HG03175 (cell line): ENCODE measurements around the gene KHK.
"Not testable (repeated sequence)": the region's sequence is repeated elsewhere in the genome, so short reads cannot be mapped to it uniquely, and the experiment has no call there.

Source experiments
- ATAC-seq: cut with Tn5 transposase; IDR thresholded peaks from one replicate; pipeline ENCODE4 v1.9.1; 2021; ENCODE audit warnings: mild to moderate bottlenecking, moderate library complexity; ENCODE audit not compliant: unreplicated experiment

The KHK gene

DNA sequence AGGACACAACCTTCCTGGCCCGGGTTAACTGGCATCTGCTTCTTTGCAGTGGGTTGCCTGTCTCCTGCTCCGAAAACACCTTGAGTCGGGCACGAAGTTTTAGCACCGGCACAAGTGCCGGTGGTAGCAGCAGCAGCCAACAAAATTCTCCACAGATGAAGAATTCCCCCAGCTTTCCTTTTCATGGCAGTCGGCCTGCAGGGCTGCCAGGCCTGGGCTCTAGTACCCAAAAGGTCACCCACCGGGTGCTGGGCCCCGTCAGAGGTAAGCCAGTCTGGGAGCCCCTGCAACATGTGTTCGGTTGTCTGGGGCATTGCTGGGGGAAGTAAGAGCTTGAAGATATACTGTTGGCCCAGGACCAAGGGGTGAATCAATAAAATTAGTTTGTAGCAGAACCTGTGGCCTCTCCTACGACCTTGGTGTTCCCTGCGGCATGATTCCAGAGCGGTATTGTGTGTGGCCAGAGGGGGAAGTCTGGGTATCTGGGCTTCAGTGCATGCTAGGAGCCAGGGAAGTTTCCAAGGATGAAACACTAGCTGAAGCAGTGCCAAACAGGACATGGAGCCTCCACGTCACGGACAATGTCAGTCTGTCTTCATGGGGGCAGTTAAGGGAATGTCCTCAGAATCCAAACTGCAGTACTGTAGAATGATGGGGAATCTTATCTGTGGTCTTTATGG is 27.3 kb upstream of the KHK start:
- no peak for ATAC-seq

DNA sequence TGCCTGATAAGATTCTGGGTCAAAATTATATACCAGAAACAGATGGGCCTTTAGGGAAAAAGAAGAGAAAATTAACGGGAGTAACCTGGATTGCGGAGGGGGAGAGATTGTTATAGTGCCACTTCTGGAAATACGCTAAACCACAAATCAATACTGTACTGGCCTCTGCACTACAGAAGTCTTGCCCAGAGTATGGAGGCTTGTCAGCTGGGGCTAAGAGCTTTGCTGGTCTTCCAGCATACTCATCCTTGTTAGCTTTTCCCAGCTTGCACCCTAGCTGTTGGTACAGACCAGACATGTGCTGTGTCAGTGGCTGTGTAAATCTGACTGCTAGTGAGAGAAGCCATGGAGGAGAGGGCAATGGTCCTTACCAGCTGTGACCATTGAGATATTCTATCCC is 26.2 kb upstream of the KHK start:
- ATAC-seq, result no peak

GRCh38 chr2:27065128-27065527 is 21.4 kb upstream of the KHK start:
- ATAC-seq, result no peak

DNA sequence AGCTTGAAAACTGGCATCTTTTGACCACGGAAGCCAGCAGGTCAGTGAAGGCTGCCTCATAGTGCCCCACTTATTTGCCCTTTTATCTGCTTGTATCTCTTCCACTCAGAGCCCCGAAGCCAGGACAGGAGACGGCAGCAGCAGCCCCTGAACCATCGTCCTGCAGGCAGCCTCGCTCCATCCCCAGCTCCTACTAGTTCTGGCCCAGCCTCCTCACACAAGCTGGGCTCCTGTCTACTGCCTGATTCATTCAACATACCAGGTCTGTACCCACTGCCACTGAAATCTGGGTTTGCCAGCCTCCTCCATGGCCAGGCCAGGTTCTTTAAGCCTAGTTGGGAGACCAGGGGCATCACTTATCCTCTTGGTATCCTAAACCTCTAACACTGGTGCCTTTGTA is 19.2 kb upstream of the KHK start:
- no peak for ATAC-seq

GRCh38 chr2:27069436-27069835 is 17.1 kb upstream of the KHK start:
- no peak for ATAC-seq

GRCh38 chr2:27069961-27070618 is 16.5 kb upstream of the KHK start:
- no peak for ATAC-seq

DNA sequence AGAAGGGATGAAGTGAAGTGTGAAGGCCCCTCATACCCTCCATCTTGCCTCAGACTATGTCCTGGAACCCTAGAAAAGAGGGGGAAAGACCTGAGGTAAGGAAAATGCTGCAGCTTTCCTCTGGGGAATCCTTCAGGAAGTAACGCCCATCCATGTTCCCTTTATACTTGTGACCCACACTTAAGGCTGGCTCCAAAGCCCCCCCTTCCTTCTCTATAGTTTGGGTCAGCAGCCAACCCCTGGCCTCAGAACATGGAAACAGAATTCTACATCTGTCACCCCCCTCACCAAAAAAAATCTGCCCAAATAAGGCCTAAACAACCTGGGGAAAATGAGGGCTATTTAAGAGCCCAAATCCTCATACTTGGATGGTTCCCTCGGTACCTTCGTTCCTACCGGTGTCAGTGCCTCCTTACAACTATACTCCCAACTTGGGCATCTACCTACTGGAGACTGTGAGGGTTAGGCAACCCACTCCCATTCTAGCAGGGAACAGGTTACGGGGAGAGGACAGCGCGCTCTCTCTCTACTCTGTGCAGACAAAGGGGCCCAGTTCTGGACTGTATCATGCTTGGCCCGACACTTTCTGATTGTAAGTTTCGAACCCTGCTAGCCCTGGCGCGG is 15.8 kb upstream of the KHK start:
- ATAC-seq, result peak; percentile 10

- peak; percentile 89 for ATAC-seq
These were observed 15.1 kb upstream of the KHK start, which contains the start of gene OST4 for GRCh38 chr2:27071277-27071989. OST4 (minus strand) TSS chr2:27071654.

- no peak for ATAC-seq
These were observed 14.4 kb upstream of the KHK start for GRCh38 chr2:27071990-27072830.

DNA sequence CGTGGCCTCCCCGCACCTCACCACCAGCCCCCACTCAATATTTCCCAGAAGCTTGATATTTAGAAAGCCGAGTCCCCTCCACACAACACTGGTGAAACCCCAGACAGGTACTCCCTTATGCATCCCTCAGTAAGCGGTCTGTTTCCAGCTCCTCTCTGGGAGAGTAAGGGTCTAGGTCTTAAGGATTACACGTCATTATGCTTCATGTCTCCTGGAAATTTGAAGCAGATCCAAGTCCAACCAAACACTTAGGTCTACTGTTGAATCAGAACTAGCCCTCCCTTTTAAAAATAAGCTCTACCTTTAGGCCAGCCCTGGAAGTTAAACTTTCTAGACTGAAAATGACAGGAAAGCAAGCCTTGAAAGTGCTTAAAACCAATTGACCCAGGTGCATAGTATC is 13.7 kb upstream of the KHK start:
- ATAC-seq, result no peak

DNA sequence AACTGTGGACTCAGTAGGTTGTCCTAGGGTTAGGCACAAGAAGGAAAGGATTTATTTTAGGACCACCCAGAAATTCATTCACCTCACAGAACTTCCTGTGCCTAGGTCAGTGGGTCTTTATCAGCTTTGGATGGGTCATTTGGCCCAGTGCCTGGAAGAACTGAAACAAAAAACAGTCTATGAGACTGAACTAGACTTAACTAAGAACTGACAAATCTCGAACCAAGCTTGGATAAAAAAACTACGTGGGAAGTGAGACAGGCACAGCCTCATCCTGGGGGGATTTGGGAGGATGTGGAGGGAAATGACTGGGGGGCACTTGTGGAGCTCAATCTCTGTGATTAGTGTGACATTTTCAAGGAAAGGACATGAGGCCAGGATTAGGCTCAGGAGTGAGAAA is 12.8 kb upstream of the KHK start:
- no peak for ATAC-seq

DNA sequence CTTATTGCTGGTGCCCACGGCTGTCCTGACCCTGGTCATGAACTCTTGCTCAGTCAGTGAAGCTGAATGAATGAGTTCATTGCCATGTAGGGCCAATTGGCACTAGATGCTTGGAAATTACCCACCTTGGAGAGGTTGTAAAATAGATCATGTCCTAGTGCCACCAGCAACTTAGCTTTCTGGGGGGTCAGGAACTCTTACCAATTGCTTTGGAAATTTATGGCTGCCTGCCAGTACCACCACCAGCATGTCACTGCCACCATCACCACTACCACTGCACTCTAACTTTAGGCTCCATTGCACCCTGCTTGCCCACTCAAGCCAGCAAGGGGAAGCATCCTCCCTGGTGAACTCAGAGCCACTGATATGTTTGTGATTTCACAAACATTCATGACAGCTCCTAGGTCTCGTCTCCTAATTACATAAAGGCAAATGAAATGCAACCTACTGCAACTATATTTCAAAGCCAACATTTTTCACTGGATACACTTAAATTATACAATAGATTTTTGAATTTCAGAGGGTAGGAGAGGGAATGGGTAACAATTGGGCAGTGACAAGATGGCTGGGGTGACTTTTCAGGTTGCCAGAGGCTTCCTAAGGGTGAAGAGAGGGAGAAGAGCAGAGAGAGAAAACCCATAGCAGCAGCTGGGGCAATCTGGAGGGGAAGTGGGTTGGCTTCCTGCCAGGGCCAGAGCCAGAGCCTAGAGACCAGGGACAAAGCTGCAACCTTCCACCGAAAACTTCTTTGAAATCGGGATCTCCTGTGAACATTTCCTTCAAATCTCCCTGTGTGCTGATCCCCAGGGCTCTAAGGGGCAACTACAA is 11.6 kb upstream of the KHK start:
- no peak for ATAC-seq

DNA sequence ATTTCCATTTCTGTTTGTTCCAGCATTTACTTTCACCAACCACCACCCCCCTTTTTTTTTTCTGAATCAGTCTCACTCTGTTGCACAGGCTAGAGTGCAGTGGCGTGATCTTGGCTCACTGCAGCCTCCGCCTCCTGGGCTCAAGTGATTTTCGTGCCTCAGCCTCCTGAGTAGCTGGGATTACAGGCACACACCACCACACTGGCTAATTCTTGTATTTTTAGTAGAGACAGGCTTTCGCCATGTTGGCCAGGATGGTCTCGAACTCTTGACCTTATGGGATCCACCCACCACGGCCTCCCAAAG is 11.1 kb upstream of the KHK start:
- not testable (repeated sequence) for ATAC-seq

DNA sequence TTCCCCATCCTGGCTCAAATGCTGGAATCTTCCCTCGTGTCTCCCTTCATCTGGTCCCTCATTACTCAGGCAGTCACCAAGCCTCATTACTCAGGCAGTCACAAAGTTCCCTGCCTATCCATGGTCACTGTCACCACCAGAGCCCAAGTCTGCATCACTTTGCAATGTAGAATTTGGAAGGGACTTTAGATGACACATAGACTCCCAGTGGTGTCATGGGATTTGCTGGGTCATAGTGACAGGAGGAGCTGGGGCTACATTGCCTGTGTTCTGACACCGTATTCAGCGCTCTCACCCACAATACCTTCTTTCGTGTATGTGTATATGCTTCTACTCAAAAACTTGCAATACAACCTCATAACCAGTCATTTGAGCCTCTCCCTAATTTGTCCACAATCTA is 10.2 kb upstream of the KHK start:
- no peak for ATAC-seq

DNA sequence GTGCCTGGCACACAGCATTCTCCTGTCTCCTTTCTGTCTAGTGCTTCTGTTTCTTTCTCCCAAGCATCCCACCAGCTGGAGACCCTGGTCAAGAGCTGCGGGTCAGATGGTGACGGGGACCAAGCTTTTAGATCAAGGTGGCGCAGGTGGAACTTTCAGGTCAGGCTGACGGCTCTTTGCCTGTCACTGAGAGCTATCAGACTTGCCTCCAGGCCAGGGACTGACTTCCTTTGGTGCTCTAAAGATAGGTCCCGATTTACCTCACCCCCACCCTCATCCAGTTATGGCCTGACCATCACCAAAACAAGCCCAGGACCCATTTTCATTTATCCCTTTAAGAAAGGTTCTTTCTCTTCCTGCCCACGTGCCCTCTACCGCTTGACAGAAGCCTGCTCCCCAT is 9.3 kb upstream of the KHK start:
- no peak for ATAC-seq

- ATAC-seq, result no peak
These were observed 8.0 kb upstream of the KHK start, which contains the start of gene EMILIN1 for GRCh38 chr2:27078267-27079194. EMILIN1 (plus strand) TSS chr2:27078615; CDS start chr2:27079066, 451 bp downstream.

DNA sequence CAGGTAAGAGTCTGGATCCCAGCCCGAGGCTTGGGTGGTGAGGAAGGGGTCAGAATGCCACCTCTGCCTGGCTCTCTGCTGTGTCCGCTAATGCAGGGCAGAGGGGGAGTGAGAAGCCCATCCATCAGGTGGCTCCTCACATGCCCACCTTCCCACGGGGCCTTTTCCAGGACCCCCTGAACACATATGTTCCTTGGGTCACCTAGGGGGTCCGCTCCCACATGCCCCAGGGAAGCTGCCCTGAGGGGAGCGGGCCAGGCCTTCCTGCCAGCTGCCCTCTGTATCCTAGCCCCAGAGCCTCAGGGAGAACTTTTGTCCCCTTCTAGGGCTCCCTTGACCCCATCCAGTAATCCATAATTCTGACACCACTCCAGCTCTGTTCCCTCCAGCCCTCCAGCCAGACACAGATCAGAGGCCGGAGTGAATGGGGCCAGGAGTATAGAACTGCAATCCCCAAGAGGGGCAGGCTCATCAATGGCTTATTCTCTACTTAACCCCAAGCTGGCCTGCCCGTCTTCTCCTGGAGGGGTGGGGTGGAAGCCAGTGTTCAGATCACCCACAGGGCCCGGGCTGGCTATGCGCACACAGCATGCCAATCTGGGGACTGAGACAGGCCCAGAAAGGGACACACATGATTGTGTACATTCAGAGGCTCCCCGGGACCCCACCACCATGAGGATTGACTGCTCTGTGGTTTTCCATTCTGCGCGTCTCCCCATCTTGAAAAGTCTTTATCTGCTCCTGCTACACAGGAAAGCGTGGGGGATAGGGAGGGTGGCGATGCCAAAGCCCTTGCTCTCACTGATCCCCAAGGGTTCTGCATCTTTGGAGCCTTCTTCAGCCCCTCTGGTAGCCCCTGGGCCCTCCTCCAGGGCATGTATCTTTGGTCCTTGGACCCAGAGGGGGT is 7.1 kb upstream of the KHK start:
- no peak for ATAC-seq

DNA sequence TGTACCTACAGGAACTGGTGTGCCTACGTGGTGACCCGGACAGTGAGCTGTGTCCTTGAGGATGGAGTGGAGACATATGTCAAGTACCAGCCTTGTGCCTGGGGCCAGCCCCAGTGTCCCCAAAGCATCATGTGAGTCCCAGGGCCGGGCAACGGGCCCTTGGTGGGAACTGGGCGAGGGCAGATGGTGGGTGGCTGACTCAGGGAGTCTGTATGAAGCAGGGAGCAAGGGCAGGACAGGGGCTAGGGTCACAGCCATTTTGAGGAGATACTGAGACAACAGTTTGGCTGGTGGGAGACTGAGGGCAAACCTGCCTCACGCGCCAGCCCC is 6.5 kb upstream of the KHK start:
- ATAC-seq, result no peak
